ENCODE data around the gene COL18A1.

The COL18A1 gene

GRCh38 chr21:45545691-45546531 is 140.9 kb downstream of the COL18A1 start:
- DNase-seq (ENCODE audit: low read depth, low spot score) = no peak
- ChIA-PET POLR2A (no interaction called here), CTCF (interaction anchor here (1.8 kb wide), 1 partner anchor 10 kb away, joined by 14 read pairs; no protein-coding TSS in a partner anchor)
- H3K4me3 ChIP-seq (ENCODE audit: low read depth, low read length) = no peak overlapping the region
- no peak for TF ChIP-seq CTCF (IDR thresholded peaks at IDR 0.05; ENCODE audit: insufficient read depth, low read length, missing control alignments)

DNA sequence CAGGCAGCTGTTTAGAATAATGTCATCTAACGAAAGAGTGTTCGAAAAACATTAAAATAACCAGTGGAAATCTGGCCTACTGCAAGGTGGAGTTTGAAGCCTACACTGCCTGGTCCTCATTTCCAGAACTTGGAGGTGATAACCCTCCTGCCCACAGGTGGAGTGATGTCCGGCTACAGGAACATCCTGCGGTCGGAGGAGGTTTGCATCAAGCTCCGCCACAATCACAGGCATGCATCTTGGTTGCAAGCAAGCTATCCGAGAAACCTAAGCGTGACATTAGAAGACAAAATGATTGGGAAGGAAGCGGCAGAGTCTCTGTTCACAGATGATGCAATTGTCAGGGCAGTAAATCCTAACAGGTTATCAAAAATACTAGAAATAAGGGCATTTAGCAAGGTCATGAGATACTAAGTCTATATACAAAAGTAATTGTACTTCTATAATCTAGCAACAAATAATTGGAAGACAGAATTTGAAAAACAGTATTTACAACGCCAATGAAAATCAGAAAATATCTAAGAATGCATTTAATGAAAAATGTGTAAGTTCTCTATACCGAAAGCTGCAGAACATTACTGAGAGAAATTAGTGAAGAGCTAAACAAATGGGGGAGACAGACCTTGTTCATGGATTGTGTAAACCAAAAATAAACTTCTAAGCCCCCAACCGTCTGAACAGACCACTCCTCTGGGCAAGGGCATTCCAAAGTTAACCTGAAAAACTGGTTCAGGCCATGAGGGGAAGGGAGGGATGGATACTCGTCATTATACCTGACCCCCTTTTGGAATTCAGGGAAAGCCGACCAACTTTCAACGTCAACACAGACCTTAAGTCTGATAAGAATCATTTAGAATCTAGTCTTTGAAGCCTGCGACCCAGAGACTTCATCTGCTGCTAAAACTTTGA is 141.9 kb downstream of the COL18A1 start:
- no peak for TF ChIP-seq CTCF (IDR thresholded peaks at IDR 0.05; ENCODE audit: insufficient read depth, low read length, missing control alignments)
- DNase-seq (ENCODE audit: low read depth, low spot score) = no peak
- no peak overlapping the region for H3K4me3 ChIP-seq (ENCODE audit: low read depth, low read length)
- CTCF ChIA-PET = interaction anchor here (1.8 kb wide), 1 partner anchor 9 kb away, joined by 14 read pairs; no protein-coding TSS in a partner anchor
- POLR2A ChIA-PET = no interaction called here

DNA sequence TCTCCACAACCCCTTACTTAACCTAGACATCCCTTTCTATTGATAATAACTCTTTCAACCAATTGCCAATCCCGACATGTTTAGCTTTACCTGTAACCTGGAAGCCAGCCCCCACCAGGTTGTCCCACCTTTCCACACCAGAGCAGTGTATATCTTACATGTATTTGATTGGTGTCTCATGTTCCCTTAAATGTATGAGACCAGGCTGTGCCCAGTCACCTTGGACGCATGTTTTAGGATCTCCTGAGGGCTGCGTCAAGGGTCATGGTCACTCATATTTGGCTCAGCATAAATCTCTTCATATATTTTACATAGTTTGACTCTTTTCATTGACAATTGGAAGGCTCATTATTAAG is 142.6 kb downstream of the COL18A1 start:
- no peak overlapping the region for H3K4me3 ChIP-seq (ENCODE audit: low read depth, low read length)
- no peak for TF ChIP-seq CTCF (IDR thresholded peaks at IDR 0.05; ENCODE audit: insufficient read depth, low read length, missing control alignments)
- no peak for DNase-seq (ENCODE audit: low read depth, low spot score)
- POLR2A ChIA-PET = no interaction called here
- CTCF ChIA-PET = interaction anchor here (1.5 to 1.8 kb wide), 2 partner anchors 9 to 281 kb away, joined by 3 to 14 read pairs; no protein-coding TSS in a partner anchor

- no peak overlapping the region for H3K4me3 ChIP-seq (ENCODE audit: low read depth, low read length)
- DNase-seq (ENCODE audit: low read depth, low spot score) = no peak
- POLR2A ChIA-PET = no interaction called here
- TF ChIP-seq CTCF (IDR thresholded peaks at IDR 0.05; ENCODE audit: insufficient read depth, low read length, missing control alignments) = no peak
- CTCF ChIA-PET = interaction anchor here (1.5 kb wide), 1 partner anchor 280 kb away, joined by 3 read pairs; no protein-coding TSS in a partner anchor
These were observed 143.9 kb downstream of the COL18A1 start for GRCh38 chr21:45548711-45549491.

- CTCF ChIA-PET = interaction anchor here (1.0 kb wide), 1 partner anchor 271 kb away, joined by 3 read pairs; no protein-coding TSS in a partner anchor
- no peak overlapping the region for H3K4me3 ChIP-seq (ENCODE audit: low read depth, low read length)
- no peak for TF ChIP-seq CTCF (IDR thresholded peaks at IDR 0.05; ENCODE audit: insufficient read depth, low read length, missing control alignments)
- DNase-seq (ENCODE audit: low read depth, low spot score) = no peak
- POLR2A ChIA-PET = no interaction called here
These were observed 144.9 kb downstream of the COL18A1 start for GRCh38 chr21:45549626-45550463.

Data from AG04449 (cell line).